Measurements from ENCODE around the gene AP1B1.
"Not testable (repeated sequence)": the region's sequence is repeated elsewhere in the genome, so short reads cannot be mapped to it uniquely, and the experiment has no call there.

AP1B1 gene

GRCh38 chr22:29387921-29388758 lies at the start of gene AP1B1:
AP1B1 (minus strand) TSS chr22:29388570; CDS start chr22:29367243, 21,327 bp downstream.
- FAIRE-seq: peak; percentile 86

GRCh38 chr22:29435236-29436136 lies 47.1 kb upstream of the AP1B1 start:
- FAIRE-seq: peak; percentile 60

- FAIRE-seq: no peak
These were observed 45.9 kb upstream of the AP1B1 start for GRCh38 chr22:29434288-29434687.

GRCh38 chr22:29433856-29434255 lies 45.5 kb upstream of the AP1B1 start:
- FAIRE-seq: no peak

GRCh38 chr22:29431986-29432385 lies 43.6 kb upstream of the AP1B1 start:
- FAIRE-seq: no peak

GRCh38 chr22:29427176-29427760 lies 38.9 kb upstream of the AP1B1 start:
- FAIRE-seq: no peak

- FAIRE-seq: no peak
These were observed 38.1 kb upstream of the AP1B1 start for GRCh38 chr22:29426476-29426875.

GRCh38 chr22:29418704-29419103 lies 30.3 kb upstream of the AP1B1 start:
- FAIRE-seq: not testable (repeated sequence)

GRCh38 chr22:29414951-29415591 lies 26.7 kb upstream of the AP1B1 start:
- FAIRE-seq: not testable (repeated sequence)

GRCh38 chr22:29412772-29413171 lies 24.4 kb upstream of the AP1B1 start:
- FAIRE-seq: not testable (repeated sequence)

GRCh38 chr22:29411569-29412211 lies 23.3 kb upstream of the AP1B1 start:
- not testable (repeated sequence) for FAIRE-seq

- no peak for FAIRE-seq
These were observed 20.6 kb upstream of the AP1B1 start for GRCh38 chr22:29408940-29409339.

- FAIRE-seq: not testable (repeated sequence)
These were observed 13.2 kb upstream of the AP1B1 start for GRCh38 chr22:29401538-29401937.

- FAIRE-seq: no peak
These were observed 12.2 kb upstream of the AP1B1 start for GRCh38 chr22:29400576-29400975.

GRCh38 chr22:29397791-29398190 lies 9.4 kb upstream of the AP1B1 start:
- FAIRE-seq: no peak

- FAIRE-seq: no peak
These were observed 7.8 kb upstream of the AP1B1 start for GRCh38 chr22:29396126-29396525.

GRCh38 chr22:29394931-29395581 lies 6.7 kb upstream of the AP1B1 start:
- FAIRE-seq: peak; percentile 89

GRCh38 chr22:29393019-29393608 lies 4.7 kb upstream of the AP1B1 start:
- no peak for FAIRE-seq

- FAIRE-seq: no peak
These were observed 3.2 kb upstream of the AP1B1 start for GRCh38 chr22:29391546-29391945.

GRCh38 chr22:29390270-29390669 lies 1.9 kb upstream of the AP1B1 start:
- no peak for FAIRE-seq

GRCh38 chr22:29388759-29389090 lies 355 bp upstream of the AP1B1 start:
- FAIRE-seq: no peak
